ENCODE data around the gene CARMIL1.

CARMIL1 gene

GRCh38 chr6:25446830-25447569 is 167.8 kb downstream of the CARMIL1 start:
- no peak for DNase-seq (ENCODE audit: low read depth)

DNA sequence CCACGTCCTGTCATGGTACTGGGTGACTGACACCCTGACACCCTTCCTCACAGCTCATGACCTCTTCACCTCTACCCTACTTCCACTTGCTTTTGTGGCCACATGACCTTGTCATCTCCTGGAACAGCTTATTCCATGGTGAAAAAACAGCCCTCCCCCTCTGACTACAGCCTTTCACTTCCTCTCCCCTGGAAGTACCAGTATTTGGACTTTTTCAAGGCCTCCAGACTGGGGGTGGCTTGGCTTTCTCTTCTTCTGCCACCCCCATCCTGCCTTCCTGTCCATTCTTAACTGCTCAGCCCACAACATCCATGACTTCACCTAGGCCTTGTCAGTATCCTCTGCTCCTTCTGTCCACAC is 168.4 kb downstream of the CARMIL1 start:
- no peak for DNase-seq (ENCODE audit: low read depth)

GRCh38 chr6:25448965-25449538 is 169.9 kb downstream of the CARMIL1 start:
- DNase-seq (ENCODE audit: low read depth) = no peak

DNA sequence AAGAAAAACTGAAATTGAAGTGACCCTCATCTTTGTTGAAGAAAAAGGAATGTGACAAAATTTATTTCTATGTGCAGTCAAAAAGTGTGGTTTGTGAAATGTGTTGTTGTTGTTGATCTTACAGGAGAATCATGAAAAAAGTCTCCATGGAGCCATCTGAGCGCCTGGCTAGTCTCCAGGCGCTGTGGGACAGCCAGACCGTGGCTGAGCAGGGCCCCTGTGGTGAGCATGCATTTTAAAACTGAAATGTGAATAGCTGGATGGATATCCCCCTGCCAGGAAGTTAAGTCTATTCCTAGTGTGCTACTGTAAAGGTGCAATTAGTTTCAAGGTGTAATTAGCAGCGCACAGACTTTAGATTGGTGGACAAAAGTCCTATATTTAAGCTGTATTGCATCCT is 170.6 kb downstream of the CARMIL1 start:
- DNase-seq (ENCODE audit: low read depth) = no peak

GRCh38 chr6:25450469-25451198 is 171.5 kb downstream of the CARMIL1 start:
- DNase-seq (ENCODE audit: low read depth) = no peak

DNA sequence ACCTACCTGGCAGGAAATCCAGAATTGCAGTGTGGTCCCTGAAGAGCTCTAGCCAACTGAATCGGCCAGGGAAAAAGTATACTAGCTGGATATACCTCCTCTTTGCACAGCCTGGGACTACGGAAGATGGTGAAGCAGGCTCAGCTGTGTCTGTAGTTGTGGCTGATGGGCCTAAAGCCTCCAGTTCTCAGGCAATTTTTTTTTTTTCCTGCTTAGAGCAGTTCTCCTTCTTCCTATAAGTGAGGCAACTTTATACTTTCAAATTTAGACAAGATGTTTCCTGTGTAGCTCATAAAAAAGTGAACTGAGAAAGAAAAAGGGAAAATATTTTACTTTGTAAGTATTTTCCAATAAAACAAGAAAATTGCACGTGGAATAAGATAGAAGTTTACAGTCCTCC is 172.9 kb downstream of the CARMIL1 start:
- no peak for DNase-seq (ENCODE audit: low read depth)

GRCh38 chr6:25453288-25453687 is 174.1 kb downstream of the CARMIL1 start:
- no peak for DNase-seq (ENCODE audit: low read depth)

DNA sequence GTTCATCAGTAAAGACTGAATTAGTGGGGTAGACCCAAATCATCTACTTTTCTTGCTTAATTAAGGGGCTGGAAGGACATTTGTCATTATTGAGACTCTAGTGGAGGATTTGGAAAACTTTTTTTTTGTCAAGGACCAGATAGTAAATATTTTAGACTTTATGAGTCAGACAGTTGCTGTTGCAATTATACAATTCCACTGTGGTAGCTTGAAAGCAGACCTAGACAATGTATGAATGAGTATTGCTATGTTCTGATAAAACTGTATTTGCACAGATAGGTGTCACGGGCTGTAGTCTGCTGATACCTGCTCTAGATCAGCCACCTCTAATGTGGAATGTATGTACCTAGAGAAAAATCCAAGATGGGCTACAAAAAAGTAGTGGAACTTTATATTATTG is 175.0 kb downstream of the CARMIL1 start:
- no peak for DNase-seq (ENCODE audit: low read depth)

DNA sequence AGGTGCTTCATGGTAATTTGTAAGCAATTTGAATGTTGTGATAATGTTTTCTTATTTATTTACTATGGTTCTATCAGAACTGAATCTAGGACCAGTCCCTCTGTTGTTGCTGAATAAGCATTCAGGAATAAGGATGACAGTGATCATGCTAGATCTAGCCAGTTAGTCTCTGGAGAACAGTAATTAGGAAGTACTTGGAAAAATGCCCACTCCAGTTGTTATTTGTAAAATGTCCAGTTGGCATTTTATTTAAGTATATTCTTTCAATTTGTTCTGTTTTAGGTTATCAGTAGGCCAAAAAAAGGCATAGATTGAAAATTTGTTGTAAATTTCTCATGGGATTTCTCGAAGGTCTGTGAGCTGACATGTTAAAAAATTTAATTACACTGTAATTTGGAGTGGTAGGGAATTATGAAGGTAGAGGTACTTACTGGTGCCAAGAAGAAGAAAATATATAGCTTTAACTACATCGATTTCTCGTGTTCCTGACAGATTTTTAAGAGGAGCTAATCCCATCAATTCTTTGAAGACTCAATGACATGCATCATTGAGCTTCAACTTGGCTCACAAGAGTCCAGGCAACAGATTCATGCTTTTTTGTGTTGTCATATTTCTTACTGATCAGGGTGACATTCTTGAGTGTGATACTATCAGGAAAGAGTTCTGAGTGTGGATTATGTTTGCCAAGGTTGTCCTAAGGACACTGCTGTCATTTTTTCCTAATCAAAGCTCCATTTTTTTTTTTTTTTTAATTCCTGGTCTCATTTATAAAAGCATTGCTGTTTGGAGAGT is 177.3 kb downstream of the CARMIL1 start:
- DNase-seq (ENCODE audit: low read depth) = no peak

GRCh38 chr6:25457516-25457915 is 178.3 kb downstream of the CARMIL1 start:
- no peak for DNase-seq (ENCODE audit: low read depth)

DNA sequence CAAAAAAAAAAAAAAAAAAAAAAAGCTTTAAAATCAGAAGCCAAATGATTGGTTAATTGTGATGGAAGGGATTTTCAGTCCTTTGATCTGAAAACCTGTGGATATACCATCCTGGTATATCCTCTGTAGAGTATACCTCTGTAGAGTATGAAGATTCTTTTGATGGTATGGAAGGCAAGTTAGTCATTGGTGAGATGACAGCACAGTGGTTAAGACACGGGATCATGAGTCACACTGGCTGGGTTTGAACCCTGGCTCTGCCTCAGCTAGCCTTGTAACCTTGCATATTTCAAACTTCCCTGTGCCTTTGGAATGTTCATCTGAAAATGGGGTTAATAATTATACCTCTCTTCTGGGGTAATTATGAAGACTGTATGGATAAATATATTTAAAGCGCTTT is 179.3 kb downstream of the CARMIL1 start:
- peak; percentile 18 for DNase-seq (ENCODE audit: low read depth)

- DNase-seq (ENCODE audit: low read depth) = no peak
Measured at GRCh38 chr6:25462235-25462897, 183.2 kb downstream of the CARMIL1 start.

DNA sequence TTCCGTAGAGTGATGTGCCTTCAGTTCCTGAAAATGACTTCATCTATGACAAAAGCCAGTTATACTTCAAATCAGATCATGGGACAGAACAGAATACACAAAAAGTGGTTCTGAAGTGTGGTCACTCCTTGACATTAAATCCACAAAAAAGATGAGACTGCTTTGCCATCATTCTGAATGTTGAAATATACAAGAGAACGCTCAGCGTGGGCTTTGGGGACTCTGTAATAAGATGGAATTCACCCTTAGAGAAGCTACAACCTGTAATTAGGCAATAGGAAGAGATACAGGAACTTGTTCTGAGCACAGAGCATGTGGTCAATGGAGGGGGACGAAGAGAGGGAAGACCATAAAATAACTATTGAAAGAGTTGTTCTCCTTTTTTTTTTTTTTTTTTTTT is 184.3 kb downstream of the CARMIL1 start:
- DNase-seq (ENCODE audit: low read depth) = no peak

DNA sequence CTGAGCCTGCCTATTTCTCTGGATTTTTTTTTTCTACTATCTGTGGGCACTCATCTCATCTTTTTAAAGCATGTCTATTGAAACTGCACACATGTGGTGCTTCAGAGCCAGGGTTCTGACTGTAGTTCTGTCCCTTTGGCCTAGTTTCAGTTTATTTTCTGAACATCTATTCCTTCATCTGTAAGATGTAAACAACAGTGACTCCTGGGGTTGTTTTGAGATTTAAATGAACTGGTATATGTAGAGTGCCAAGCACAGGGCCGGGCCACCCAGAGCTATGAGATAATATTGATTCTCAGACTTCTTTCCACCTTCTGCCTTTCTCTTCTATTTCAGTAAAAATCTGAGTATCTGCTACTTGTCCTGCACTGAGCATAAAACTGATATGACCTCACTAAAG is 185.1 kb downstream of the CARMIL1 start:
- no peak for DNase-seq (ENCODE audit: low read depth)

DNA sequence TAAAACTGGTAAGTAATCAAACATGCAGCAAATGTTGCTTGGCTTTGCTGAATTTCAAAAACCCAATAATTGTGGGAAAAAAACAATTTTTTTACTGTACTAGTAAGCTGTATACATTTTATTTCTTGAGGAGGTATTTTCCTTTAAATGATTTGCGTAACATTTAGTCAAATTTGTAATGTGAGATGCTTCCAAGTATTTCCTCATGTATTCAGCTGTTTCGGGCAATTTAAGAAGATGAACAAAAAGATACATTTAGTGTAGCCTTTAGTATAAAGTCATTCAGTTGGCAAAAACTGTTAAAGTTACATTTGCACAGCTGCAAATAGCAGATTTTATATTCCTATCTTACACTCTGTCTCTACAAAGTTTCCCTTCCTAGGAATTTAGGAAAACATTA is 186.8 kb downstream of the CARMIL1 start:
- DNase-seq (ENCODE audit: low read depth) = no peak

DNA sequence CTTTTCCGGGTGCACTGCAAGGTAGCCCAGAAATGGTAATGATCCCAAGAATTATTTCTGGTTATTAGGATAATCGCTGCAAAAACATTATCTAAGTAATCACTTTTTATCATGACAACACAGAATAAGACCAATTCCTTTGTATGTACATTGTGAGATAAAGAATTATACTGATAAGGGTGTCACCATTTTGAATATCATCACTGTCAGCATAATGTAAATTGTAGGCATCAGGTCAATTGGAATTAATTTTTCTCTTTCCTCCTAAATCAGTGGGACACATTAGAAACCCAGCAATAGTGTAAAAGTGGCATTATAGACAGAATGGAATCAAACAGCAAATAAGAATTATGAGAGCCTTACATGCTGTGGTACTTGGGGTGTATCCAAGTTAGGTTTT is 189.7 kb downstream of the CARMIL1 start:
- DNase-seq (ENCODE audit: low read depth) = no peak

GRCh38 chr6:25469797-25470388 is 190.7 kb downstream of the CARMIL1 start:
- no peak for DNase-seq (ENCODE audit: low read depth)

DNA sequence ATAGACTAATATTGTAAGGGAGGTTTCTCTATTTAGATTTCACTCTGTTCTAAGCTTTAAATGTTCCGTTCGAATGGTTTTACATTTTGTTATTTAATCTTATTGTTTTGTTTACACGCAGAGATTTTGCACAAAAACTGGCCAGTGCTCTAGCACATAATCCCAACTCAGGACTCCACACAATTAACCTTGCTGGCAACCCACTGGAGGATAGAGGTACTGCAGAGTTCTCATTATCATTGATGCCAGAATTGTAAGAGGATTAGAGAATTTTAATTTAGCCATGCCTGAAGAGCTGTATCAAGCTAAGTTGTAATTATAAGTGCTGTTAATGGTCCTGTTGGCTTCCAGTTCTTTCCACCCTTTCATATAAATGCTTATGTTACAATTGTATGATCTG is 193.1 kb downstream of the CARMIL1 start:
- no peak for DNase-seq (ENCODE audit: low read depth)

DNA sequence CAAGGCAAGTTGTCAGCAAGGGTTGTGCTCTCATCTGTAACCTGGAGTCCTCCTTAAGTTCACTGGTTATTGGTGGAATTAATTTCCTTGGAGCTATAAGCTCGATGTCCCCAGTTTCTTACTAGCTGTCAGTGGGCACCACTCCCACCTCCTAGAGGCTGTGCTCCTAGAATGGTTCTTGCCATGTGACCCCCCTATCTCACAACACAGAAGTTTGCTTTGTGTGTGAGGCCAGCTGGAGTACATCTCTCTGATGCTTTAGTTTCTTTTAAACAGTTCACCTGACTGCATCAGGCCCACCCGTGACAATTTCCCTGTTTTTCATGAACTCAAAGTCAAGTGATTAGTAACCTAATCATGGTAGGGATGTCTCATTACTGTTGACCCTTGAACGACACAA is 193.7 kb downstream of the CARMIL1 start:
- no peak for DNase-seq (ENCODE audit: low read depth)

- DNase-seq (ENCODE audit: low read depth) = no peak
Measured at GRCh38 chr6:25473447-25473846, 194.3 kb downstream of the CARMIL1 start.

- DNase-seq (ENCODE audit: low read depth) = no peak
Measured at GRCh38 chr6:25476126-25476525, 197.0 kb downstream of the CARMIL1 start.
